K562 (cell line): ENCODE data around the gene SMAP2. TPM values are rescaled to one million over a fixed set of nuclear protein-coding genes. Genes with fewer than 3 reads are reported as not detected.

Experiments used
- CEBPB ChIP-seq: fragments of 450-650 bp; IDR thresholded peaks from 2 replicates; pipeline ENCODE4 v1.6.1; 2016; ENCODE audit warnings: missing genetic modification characterization, missing compliant biosample characterization
- CEBPG ChIP-seq, 3 experiments: fragments of 200-800 bp in 1 of 3; sonication (Bioruptor generic) in 1 of 3; sonication (generic) in 1 of 3; formaldehyde crosslinking in 1 of 3; IDR thresholded peaks in 2 of 3; conservative IDR thresholded peaks in 1 of 3; 2 replicates each; pipeline versions ENCODE4 v1.6.1 to v1.8.0; 2016 to 2022; ENCODE audit warnings: missing compliant biosample characterization in 2 of 3, missing genetic modification characterization in 2 of 3, mild to moderate bottlenecking in 1 of 3, missing genetic modification reagents in 1 of 3
- MAZ ChIP-seq, 2 experiments: fragments of 450-650 bp in 1 of 2; sonication (generic) in 1 of 2; formaldehyde crosslinking; IDR thresholded peaks in 1 of 2; conservative IDR thresholded peaks in 1 of 2; 2 replicates each; pipeline versions ENCODE4 v1.4.0 to v1.5.0; 2020; ENCODE audit warnings: mild to moderate bottlenecking in 1 of 2, missing genetic modification reagents in 1 of 2
- NBN ChIP-seq: fragments of 450-650 bp; IDR thresholded peaks from 2 replicates; pipeline ENCODE4 v1.6.1; 2016; ENCODE audit warnings: low read depth, mild to moderate bottlenecking
- NR2F6 ChIP-seq: fragments of 450-650 bp; formaldehyde crosslinking; IDR thresholded peaks from 2 replicates; pipeline ENCODE4 v1.4.0; 2020; ENCODE audit warnings: mild to moderate bottlenecking
- POLR2G ChIP-seq: fragments of 200-400 bp; formaldehyde crosslinking; IDR thresholded peaks from 2 replicates; pipeline ENCODE4 v1.6.1; 2017; ENCODE audit warnings: low read depth, mild to moderate bottlenecking, antibody characterized with exemption, low read length, moderate library complexity
- TRIM28 ChIP-seq: fragments of 450-650 bp; IDR thresholded peaks from 2 replicates; pipeline ENCODE4 v1.6.1; 2017
- ZNF134 ChIP-seq: fragments of 250-450 bp; sonication (Bioruptor Pico); conservative IDR thresholded peaks from 2 replicates; pipeline ENCODE4 v1.4.0; 2020
- ZSCAN32 ChIP-seq: fragments of 450-650 bp; formaldehyde crosslinking; IDR thresholded peaks from 2 replicates; pipeline ENCODE4 v1.4.0; 2020; ENCODE audit warnings: mild to moderate bottlenecking, moderate library complexity
- polyA plus RNA-seq, 8 experiments: library from polyadenylated mRNA; depleted of rRNA in 4 of 8; stranded (reverse) in 5 of 8; unstranded in 3 of 8; fragments of >200 nt; fragmentation: Nextera tagmentation in 2 of 8; fragmentation: Illumina TruSeq in 1 of 8; extraction: Ambion mirVana in 2 of 8; extraction: Trizol in 1 of 8; gene quantifications; 2 replicates each; pipeline versions ENCODE4 v1.2.1 to v1.2.3, GENCODE V29; 2011 to 2014; ENCODE audit warnings: inconsistent platforms in 1 of 8, missing spikeins in 1 of 8
- total RNA-seq, 7 experiments: library from RNA; depleted of rRNA in 6 of 7; stranded (reverse); fragments of >200 nt in 6 of 7; fragmentation: Illumina TruSeq in 2 of 7; extraction: Trizol in 2 of 7; gene quantifications; 2 replicates each; pipeline versions ENCODE4 v1.2.1 to v1.2.3, GENCODE V29; 2011 to 2021; ENCODE audit warnings: low replicate concordance in 1 of 7
- TF ChIP-seq, protein P1 (sequence below), 2 experiments: fragments of 450-650 bp in 1 of 2; sonication (generic) in 1 of 2; formaldehyde crosslinking in 1 of 2; IDR thresholded peaks; 2 replicates each; pipeline versions ENCODE4 v1.7.1 to v1.9.0; 2016 to 2022; ENCODE audit warnings: inconsistent platforms in 1 of 2, mild to moderate bottlenecking in 1 of 2, missing genetic modification reagents in 1 of 2
- TF ChIP-seq, protein P2 (sequence below): fragments of 450-650 bp; IDR thresholded peaks from 2 replicates; pipeline ENCODE4 v1.6.1; 2017; ENCODE audit warnings: antibody characterized with exemption, mild to moderate bottlenecking

Gene SMAP2
- total and polyA plus RNA-seq, 9 of the 15 experiments (the other 6 are each of a cell fraction or from before 2014, with no cell fraction given) = 38.7 to 212 (median 94.1) TPM

DNA sequence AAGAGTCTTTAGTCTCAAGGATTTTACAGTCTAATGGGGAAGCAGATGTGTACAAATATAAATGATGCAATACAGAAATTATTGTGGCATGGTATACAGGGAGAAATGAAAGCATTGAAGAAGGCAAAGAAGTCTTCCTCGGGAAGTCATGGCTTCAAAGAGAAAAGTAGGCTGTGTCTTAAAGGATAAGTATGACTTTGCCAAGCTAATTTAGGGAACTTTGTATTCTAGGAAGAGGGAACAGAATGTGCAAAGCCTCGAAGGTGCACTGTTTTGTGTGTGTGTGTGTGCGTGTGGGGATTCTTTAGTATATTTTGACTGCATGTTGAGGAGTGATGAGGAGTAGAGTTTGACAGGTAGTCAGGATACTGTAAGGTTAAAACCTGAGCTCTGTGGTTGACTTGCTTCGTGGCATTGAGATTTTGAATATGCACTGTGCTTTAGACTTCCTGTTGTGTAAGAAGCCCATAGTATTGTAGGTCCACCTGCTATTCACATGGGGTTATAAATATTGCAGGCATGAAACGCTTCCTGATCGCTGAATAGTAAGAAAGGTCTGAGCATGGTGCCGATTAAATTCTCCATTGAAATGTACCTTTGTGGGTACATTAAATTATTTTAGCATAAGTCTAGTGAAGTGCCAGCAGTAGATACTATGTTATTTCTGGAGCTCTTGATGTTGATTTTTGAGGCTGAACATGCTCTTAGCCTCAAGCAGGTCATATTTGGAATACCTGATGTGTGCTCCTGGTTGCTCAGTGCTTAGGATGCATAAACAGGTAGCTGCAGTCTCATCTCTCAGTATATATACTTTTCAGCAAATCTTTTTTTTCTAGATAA lies 8.0 kb downstream of the SMAP2 start (continued):
- TF ChIP-seq, protein P1, sequence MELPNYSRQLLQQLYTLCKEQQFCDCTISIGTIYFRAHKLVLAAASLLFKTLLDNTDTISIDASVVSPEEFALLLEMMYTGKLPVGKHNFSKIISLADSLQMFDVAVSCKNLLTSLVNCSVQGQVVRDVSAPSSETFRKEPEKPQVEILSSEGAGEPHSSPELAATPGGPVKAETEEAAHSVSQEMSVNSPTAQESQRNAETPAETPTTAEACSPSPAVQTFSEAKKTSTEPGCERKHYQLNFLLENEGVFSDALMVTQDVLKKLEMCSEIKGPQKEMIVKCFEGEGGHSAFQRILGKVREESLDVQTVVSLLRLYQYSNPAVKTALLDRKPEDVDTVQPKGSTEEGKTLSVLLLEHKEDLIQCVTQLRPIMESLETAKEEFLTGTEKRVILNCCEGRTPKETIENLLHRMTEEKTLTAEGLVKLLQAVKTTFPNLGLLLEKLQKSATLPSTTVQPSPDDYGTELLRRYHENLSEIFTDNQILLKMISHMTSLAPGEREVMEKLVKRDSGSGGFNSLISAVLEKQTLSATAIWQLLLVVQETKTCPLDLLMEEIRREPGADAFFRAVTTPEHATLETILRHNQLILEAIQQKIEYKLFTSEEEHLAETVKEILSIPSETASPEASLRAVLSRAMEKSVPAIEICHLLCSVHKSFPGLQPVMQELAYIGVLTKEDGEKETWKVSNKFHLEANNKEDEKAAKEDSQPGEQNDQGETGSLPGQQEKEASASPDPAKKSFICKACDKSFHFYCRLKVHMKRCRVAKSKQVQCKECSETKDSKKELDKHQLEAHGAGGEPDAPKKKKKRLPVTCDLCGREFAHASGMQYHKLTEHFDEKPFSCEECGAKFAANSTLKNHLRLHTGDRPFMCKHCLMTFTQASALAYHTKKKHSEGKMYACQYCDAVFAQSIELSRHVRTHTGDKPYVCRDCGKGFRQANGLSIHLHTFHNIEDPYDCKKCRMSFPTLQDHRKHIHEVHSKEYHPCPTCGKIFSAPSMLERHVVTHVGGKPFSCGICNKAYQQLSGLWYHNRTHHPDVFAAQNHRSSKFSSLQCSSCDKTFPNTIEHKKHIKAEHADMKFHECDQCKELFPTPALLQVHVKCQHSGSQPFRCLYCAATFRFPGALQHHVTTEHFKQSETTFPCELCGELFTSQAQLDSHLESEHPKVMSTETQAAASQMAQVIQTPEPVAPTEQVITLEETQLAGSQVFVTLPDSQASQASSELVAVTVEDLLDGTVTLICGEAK (IDR thresholded peaks at IDR 0.05) = 0 out of 2 replicates have a peak, but pooled peaks have one; percentile 34
- TF ChIP-seq, protein P1 (CRISPR knock-in tag; IDR thresholded peaks at IDR 0.05) = no peak
- TF ChIP-seq ZSCAN32 = peak; percentile 85
- no peak for TF ChIP-seq ZNF134 (CRISPR knock-in tag)
- TF ChIP-seq CEBPB (tag) = peak; percentile 91
- no peak for TF ChIP-seq NR2F6 (CRISPR knock-in tag)
- TF ChIP-seq POLR2G = 0 out of 2 replicates have a peak, but pooled peaks have one; percentile 6
- 0 out of 4 replicates have a peak, but pooled peaks have one; percentile 11 to 26 for TF ChIP-seq MAZ (CRISPR knock-in tag; conservative IDR thresholded peaks at IDR 0.05 in 1 of 2, IDR thresholded peaks at IDR 0.05 in 1 of 2)
- TF ChIP-seq NBN = peak; percentile 53
- TF ChIP-seq, protein P2, sequence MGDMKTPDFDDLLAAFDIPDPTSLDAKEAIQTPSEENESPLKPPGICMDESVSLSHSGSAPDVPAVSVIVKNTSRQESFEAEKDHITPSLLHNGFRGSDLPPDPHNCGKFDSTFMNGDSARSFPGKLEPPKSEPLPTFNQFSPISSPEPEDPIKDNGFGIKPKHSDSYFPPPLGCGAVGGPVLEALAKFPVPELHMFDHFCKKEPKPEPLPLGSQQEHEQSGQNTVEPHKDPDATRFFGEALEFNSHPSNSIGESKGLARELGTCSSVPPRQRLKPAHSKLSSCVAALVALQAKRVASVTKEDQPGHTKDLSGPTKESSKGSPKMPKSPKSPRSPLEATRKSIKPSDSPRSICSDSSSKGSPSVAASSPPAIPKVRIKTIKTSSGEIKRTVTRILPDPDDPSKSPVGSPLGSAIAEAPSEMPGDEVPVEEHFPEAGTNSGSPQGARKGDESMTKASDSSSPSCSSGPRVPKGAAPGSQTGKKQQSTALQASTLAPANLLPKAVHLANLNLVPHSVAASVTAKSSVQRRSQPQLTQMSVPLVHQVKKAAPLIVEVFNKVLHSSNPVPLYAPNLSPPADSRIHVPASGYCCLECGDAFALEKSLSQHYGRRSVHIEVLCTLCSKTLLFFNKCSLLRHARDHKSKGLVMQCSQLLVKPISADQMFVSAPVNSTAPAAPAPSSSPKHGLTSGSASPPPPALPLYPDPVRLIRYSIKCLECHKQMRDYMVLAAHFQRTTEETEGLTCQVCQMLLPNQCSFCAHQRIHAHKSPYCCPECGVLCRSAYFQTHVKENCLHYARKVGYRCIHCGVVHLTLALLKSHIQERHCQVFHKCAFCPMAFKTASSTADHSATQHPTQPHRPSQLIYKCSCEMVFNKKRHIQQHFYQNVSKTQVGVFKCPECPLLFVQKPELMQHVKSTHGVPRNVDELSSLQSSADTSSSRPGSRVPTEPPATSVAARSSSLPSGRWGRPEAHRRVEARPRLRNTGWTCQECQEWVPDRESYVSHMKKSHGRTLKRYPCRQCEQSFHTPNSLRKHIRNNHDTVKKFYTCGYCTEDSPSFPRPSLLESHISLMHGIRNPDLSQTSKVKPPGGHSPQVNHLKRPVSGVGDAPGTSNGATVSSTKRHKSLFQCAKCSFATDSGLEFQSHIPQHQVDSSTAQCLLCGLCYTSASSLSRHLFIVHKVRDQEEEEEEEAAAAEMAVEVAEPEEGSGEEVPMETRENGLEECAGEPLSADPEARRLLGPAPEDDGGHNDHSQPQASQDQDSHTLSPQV = peak; percentile 19; the same call in 1 of the 2 replicates
- TF ChIP-seq TRIM28 = 0 out of 2 replicates have a peak, but pooled peaks have one; percentile 24
- TF ChIP-seq CEBPG (CRISPR knock-in tag; IDR thresholded peaks at IDR 0.05) = peak; percentile 77
- peak; percentile 89 to 96 for TF ChIP-seq CEBPG (tag; conservative IDR thresholded peaks at IDR 0.05 in 1 of 2, IDR thresholded peaks at IDR 0.05 in 1 of 2)
